ENCODE results near the gene STARD8.

DNA sequence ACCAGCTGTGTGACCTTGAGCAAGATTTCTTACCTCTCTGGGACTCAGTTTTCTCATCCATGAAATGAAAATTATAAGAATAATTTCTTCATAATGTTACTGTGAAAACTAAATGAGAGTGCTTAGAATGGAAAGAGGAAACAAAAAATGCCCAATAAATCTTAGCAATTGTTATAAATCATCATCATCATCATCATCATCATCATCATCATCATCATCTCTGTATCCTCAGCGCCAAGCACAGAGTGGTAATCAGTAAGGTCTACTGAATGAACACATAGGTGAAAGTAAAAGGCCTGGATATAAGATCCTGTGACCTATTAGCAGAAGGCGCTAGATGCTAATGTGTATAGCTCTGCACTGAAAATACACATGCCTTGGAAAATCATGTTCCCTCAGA is 6.8 kb upstream of the STARD8 start:
- TF ChIP-seq, protein P1, sequence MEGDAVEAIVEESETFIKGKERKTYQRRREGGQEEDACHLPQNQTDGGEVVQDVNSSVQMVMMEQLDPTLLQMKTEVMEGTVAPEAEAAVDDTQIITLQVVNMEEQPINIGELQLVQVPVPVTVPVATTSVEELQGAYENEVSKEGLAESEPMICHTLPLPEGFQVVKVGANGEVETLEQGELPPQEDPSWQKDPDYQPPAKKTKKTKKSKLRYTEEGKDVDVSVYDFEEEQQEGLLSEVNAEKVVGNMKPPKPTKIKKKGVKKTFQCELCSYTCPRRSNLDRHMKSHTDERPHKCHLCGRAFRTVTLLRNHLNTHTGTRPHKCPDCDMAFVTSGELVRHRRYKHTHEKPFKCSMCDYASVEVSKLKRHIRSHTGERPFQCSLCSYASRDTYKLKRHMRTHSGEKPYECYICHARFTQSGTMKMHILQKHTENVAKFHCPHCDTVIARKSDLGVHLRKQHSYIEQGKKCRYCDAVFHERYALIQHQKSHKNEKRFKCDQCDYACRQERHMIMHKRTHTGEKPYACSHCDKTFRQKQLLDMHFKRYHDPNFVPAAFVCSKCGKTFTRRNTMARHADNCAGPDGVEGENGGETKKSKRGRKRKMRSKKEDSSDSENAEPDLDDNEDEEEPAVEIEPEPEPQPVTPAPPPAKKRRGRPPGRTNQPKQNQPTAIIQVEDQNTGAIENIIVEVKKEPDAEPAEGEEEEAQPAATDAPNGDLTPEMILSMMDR (IDR thresholded peaks at IDR 0.05) = no peak
- TF ChIP-seq POLR2A (IDR thresholded peaks at IDR 0.05) (no peak), EP300 (IDR thresholded peaks at IDR 0.05; ENCODE audit: low read depth) (no peak), POLR2AphosphoS5 (IDR thresholded peaks at IDR 0.05) (no peak)
